CD4-positive, alpha-beta T cell treated with Interleukin-10 for 1 hour (primary cell): Measurements from ENCODE around the gene NCBP3.

Source experiments
- DNase-seq: peaks from one replicate; pipeline ENCODE4 v3.0.0-alpha.2; 2020

Gene NCBP3

GRCh38 chr17:3782751-3783150 lies 63.3 kb downstream of the NCBP3 start:
- DNase-seq, result no peak

GRCh38 chr17:3780986-3781385 lies 65.1 kb downstream of the NCBP3 start:
- DNase-seq, result no peak

- no peak for DNase-seq
These were observed 68.5 kb downstream of the NCBP3 start for GRCh38 chr17:3777366-3778120.

GRCh38 chr17:3773966-3774365 lies 72.1 kb downstream of the NCBP3 start:
- no peak for DNase-seq

DNA sequence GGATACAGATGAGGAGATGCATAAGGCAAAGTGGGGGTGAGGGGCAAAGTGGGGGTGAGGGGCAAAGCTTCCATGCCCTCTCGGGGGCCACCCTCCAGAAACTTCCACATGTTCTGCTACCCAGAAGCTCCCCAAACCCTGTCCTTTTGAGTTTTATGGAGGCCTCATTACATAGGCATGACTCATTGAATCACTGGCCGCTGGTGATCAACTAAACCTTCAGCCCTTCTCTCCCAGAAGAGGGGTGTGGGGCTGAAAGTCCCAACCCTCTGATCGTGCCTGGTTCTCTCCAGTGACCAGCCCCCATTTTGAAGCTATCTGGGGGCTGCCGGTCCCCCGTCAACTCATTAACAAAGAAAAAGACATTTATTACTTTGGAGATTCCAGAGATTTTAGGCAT lies 72.5 kb downstream of the NCBP3 start:
- DNase-seq, result no peak

DNA sequence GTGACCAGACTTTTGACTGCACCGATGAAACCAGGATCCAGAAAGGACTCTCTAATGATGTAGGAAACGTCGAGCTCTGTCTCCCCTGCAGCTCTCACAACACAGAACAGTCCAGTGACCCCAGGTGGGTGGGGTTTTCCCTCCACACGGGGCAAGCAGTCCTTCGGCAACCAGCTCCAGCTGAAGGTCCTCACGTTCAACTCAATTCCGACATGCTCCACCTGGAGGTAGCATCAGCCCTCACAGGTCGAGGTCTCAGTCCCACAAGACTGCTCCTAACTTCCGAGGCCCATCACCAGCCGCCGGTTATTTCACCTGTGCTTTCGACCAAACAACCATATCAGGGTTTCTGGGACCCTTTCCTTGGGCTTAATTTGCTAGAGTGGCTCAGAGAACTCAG lies 73.3 kb downstream of the NCBP3 start:
- no peak for DNase-seq

GRCh38 chr17:3771140-3771539 lies 74.9 kb downstream of the NCBP3 start:
- DNase-seq, result no peak

DNA sequence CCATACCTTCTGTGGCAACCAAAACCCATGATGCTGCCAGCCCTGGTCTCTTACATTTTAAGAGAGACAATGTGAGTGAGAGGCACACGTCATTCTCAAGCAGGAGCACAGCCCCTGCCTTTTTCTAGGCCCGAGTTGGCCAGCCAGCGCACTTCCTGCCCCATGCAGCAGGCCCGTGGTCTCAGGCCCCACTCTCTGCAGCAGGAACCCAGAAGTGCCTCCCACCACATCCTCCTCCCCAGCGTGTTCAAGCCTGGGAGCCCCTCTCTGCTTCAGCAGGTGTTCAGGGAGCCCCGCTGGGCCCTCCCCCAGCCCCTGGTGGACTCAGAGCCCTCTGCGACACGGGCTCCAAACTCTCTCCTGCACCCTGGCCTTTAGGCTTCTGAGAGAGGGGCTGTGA lies 75.6 kb downstream of the NCBP3 start:
- DNase-seq, result peak; percentile 49

DNA sequence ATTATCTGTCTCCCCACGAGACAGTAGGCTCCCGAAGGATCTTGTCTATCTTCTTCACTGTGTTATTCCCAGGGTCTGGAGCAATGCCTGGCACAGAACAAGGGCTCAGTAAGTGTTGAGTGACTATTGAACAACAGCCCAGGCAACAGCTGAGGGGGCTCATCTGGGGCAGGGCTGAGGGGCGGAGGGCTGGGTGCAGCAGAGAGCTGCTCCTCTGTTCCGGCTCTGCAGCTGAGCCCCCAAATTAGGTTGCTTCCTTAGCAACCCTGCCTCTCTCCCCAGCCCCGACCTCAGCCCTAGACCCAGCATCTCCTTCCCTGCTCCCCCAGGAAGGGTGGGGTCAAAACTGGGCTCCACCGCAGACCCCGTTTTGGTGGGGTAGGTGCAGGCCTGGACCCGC lies 77.3 kb downstream of the NCBP3 start:
- DNase-seq, result no peak

- DNase-seq, result no peak
These were observed 77.7 kb downstream of the NCBP3 start for GRCh38 chr17:3768341-3768740.

GRCh38 chr17:3766779-3767178 lies 79.3 kb downstream of the NCBP3 start:
- DNase-seq, result peak; percentile 58

DNA sequence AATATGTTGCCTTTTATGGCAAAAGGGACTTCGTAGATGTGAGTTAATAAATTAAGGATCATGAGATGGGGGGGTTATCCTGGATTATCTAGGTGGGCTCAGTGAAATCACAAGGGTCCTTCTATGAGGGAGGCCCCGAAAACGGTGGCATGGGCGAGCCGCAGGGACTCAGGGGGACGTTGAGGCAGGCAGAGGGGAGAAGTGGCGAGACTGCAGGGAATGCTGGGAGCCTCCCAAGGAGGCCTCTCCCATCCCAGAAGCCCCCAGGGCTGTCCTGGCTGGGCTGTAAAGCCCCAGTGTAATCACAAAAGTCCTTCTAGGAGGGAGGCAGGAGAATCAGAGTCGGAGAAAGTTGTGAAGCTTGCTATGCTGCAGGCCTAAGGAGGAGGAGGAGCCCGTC lies 80.1 kb downstream of the NCBP3 start:
- no peak for DNase-seq

GRCh38 chr17:3763777-3764170 lies 82.3 kb downstream of the NCBP3 start:
- DNase-seq, result no peak

DNA sequence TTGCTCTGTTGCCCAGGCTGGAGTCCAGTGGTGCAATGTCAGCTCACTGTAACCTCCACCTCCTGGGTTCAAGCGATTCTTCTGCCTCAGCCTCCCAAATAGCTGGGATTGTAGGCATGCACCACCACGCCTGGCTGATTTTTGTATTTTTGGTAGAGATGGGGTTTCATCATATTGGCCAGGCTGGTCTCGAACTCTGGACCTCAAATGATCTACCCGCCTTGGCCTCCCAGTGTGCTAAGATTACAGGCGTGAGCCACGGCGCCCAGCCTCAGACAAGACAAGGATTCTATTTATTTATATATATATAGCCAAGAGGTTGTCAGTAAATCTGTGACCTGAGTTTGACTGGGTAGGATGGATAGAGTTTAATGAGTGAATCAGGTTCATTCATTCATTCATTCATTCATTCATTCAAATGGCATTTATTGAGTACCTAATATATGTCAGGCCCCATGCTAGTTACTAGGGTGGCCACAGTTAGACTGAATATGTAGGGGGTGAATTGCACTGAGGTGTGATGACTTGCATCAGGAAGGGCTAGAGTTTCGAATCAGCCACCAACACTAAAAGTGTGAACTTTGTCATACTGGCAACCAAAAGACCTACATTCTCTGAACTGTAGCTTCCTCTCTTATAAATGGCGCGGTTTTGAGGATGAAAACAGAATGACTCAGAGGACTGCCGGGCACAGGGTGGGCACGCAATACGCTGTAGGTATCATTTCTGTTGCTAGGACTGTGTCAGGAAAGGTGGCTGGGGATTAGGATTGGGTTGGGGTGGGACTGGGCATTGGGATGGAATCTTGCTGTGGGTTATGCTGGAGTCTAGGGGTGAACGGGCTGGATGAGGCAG lies 82.9 kb downstream of the NCBP3 start:
- peak; percentile 68 for DNase-seq

- no peak for DNase-seq
These were observed 84.1 kb downstream of the NCBP3 start for GRCh38 chr17:3761918-3762380.

GRCh38 chr17:3761036-3761917 lies 84.8 kb downstream of the NCBP3 start:
- DNase-seq, result no peak

DNA sequence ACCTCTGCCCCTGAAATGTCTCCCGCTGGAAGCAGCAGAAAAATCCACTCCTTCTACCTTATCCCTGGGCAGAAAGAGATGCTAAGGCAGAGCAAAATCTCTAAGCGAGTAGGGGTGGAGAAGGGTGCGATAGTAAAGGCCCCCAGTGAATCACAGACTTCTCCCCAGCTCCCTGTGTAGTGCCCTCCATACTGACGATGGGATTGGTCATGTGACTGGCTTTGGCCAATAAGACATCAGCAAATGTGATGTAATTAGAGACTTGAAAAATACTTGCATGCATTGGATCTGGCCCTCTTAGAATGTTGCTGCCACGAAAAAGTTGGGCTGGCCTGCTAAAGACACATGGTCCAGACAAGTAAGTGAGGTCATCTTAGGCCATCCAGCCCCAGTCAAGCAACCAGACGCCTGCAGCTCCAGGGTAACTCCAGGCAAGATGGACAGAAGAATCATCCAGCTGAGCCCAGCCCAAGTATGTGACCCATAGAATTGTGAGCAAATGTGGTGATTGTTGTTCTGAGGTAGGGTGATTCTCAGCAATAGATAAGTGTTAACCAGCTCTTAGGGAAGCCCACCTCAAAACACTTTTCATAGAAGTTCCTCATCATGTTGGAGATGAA lies 86.3 kb downstream of the NCBP3 start:
- DNase-seq, result no peak

GRCh38 chr17:3755335-3756030 lies 90.6 kb downstream of the NCBP3 start:
- DNase-seq, result no peak

DNA sequence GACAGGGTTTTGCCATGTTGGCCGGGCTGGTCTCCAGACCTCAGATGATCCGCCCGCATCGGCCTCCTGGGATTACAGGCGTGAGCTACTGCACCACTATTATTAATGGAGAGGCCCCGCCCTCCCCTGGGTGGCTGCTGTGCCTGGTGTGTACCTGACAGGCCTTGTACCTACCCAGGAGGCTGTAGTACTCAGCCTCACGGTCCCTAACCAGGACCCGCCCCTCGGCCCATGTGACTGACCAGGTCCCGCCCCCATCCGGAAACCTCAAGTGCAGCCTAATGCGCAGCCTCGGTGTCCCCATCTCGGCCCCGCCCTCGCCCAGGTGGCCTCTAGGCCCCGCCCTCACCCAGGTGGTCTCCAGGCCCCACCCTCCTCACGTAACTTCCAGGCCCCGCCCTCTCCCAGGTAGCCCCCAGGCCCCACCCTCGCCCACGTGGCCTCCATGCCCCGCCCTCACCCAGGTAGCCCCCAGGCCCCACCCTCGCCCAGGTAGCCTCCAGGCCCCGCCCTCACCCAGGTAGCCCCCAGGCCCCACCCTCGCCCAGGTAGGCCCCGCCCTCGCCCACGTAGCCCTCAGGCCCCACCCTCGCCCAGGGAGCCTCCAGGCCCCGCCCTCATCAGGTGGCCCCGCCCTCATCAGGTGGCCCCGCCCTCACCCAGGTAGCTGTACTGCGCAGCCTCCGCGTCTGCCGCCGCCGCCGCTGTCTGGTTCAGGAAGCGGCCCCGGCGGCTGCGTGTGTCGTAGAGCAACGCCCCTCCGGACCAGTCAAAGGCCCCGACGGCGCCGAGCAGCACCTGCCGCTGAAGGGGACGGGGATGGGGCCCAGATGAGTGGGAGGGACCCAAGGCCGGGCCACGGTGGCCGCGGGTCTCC lies 91.3 kb downstream of the NCBP3 start:
- peak; percentile 86 for DNase-seq

DNA sequence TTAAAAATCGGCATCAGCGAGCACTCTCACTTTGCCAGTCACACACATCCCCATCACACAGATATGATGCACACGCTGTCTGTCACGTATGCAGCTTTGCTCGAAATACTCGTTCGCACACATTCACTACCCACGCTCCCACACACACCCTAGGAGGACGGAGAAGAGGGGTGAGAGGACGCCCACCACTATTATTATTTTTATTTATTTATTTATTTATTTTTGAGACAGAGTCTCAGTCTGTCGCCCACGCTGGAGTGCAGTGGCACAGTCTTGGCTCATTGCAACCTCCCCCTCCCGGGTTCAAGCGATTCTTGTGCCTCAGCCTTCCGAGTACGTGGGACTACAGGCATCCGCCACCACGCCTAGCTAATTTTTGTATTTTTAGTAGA lies 92.0 kb downstream of the NCBP3 start:
- no peak for DNase-seq

GRCh38 chr17:3753624-3754023 lies 92.4 kb downstream of the NCBP3 start:
- DNase-seq, result no peak
